GM18909 (cell line): ENCODE results near the gene ATPAF1.
"Not testable (repeated sequence)": the region's sequence is repeated elsewhere in the genome, so short reads cannot be mapped to it uniquely, and the experiment has no call there.

Experiments
- ATAC-seq: cut with Tn5 transposase; IDR thresholded peaks from one replicate; pipeline ENCODE4 v1.9.1; 2021; ENCODE audit warnings: mild to moderate bottlenecking; ENCODE audit not compliant: unreplicated experiment, poor library complexity

The ATPAF1 gene

DNA sequence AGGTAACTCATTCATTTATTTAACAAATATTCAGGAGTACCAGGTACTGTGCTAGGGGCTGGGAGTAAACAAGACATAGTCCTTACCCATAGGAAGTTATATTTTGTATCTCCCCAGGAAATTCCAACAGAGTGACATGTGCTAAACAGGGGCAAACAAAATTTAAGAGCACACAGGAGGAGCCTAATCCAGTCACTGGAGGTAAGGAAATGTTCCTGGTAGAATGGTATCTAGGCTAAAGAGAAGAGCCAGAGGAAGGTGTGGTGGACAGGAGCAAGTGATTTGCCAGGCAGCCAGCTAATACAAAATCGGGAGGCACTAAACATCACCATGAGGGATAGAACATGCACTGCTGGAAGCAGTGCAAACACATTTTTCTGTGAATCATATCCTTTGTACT is 13.9 kb upstream of the ATPAF1 start:
- ATAC-seq: no peak

DNA sequence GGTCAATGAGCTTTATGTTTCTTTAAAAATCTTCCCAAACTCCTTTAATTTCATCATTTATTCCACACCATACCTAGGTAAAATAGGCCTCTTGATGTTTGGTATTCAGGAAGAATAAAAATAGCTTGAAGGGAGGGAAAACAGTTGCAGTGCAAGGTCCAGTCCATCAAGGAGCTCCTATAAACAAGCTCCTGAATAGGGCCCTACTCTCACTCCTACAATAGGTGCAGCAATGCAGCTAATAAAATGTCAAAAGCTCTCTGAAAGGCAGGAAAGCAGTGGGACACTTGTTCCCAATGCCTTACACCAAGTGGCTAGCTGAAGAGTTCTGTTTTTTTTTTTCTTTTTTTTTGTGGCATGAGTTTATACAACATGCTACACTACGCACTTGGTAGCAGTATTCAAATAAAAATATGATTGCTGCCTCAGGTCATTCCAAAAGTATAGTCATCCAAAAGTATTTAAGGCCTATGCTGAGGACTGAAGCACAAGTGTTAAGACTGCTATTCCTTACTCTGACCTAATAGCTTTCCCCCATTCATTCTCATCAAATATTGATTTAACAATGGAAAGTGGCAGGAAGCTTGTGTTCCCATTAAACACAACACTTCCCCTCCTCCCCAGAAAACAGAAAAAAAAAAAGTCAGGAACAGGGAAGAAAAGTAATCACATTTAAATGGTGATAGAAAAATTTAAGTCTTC is 13.3 kb upstream of the ATPAF1 start:
- no peak for ATAC-seq

DNA sequence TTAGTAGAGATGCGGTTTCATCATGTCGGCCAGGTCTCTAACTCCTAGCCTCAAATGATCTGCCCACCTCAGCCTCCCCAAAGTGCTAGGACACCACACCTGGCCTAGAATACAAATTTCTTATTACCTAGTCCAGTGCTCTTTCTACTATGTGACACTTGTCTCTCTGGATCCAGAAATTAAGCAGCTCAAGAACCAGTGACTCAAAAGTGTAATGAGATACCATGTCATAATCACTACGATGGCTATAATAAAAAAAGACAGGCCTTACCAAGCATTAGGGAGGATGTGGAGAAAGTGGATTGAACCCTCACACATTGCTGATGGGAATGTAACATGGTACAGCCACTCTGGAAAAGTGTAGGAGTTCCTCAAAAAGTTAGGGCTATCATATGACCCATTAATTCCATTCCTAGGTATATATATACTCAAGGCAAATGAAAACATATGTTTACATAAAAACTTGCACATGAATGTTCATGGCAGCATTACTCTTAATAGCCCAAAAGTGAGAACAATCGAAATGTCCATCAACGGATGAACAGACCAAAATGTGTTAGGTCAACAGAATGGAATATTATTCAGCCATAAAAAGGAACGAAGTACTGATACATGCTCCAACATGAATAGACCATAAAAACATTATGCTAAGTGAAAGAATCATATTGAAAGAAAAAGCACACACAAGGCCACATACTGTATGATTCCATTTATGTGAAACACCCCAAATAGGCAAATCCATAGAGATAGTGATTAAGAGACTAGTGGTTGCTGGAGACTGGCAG is 11.8 kb upstream of the ATPAF1 start:
- no peak for ATAC-seq

DNA sequence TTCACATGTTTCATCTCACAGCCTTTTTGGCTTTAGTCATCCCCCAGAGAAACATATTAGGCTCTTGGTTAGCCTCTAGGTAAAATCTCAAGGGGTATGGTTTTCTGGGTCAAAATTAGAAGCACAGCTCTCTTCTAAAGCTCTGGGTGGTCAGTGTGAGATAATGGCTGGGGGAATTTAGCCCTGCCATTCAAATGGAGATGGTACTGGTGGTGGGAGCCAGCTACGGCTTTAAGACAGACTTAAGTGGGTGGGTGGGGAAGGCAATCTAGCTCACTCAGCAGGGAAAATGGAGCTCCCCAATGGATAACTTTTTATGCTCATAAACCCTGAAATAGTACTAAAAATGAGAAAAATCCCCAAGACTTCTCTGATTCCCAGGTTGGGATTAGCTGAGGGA is 9.2 kb upstream of the ATPAF1 start:
- ATAC-seq: no peak

DNA sequence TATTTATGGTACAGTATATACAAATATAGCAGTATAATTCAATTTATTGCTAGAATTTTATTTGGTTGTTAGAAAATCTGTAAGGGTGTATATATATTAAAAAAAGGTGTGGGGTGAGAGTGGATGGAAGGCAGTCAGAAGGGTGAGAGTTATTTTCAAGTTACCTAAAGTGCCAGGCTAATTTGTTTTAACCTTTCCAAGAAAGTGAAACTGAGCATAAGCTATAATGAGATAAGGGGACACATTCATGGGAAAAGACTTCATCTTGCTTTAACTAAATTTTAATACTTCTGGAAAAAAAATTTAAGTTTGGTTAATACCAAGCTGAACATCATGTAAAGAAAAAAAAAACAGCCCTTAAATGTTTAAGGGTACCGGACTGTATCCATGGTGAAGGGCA is 8.4 kb upstream of the ATPAF1 start:
- no peak for ATAC-seq

DNA sequence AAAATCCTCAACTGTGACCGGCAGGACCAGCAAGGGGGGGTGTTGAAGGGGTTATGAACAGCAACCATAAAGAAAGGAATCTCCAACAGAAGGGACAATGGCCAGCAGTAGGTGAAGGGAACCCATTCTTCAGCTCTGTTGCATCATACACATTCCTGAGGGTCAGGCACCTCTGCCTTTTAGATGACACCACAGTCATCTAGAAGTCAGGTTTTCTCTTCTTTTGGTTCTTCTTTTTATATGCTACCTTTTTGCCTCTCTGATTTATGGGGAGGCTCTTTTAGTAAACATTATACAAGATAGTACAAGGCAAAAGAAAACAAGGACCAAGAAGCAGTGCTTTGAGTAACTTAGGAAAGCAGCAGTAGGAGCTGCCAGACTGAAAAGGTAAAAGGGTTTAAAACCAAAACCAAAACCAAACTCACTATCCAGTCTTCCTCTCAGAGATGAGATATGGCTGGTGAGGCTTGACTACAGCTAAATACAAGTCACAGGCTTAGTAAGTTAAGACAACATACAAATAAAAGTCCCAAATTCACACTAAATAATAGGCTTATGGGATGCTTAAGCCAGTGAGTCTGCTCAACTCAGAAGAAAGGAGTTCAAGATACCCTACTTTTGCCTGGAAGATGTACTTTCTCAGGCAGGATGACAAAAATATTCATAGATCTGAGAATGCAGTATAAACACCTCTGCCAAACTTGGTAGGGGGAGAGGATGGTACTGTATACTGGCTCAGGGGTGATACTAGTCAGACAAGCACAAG is 7.6 kb upstream of the ATPAF1 start:
- ATAC-seq: peak; percentile 73

DNA sequence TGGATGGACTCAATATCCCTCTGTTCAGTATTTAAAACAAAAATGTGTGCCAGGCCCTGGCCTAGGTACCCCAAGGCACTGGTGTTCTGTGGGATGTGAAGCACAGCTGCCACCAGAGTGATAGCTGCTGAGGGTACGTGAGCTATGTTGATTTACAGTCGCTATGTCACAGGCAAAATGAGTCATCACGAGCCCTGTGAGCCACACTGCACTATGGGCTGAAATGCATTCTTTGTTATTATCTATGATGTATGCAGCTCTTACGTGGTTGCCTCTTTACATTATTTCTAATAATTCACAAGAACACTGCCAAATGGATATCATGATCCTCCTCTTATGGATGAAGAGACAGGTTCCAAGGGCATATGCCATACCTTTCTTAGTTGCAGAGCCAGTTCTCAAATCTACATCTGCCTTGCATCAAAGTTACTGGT is 5.6 kb upstream of the ATPAF1 start:
- ATAC-seq: no peak

DNA sequence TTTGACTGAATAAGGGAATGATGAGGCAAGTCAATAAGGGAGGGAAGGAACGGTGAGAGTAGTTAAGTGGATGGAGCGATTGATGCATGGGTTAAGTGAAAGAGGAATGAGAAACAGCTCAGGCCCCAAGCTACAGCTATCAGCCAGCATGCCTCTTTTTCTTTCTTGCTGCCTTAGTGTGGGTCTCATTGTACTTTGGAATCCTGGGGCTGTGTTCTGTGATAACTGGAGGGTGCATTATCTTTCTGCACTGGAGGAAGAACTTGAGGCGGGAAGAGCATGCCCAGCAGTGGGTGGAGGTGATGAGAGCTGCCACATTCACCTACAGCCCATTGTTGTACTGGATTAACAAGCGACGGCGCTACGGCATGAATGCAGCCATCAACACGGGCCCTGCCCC is 4.5 kb upstream of the ATPAF1 start:
- ATAC-seq: no peak

DNA sequence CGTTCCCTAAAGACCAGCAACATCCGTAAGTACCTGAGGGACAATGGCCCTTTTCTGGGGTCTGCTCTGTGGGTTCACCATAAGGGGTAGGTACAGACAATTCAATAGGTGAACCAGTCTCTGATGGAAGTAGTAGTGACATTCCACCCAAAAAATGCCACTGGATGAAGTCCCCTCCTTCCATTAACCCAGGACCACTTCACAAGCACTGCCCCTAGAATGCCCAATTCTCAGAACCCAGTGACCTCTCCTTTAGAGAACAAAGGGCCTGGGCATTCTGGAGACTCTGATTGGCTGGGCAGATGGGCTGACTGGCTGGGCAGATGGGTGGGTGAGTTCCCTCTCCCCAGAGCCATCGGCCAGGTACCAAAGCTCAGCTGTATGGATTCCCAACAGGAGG is 3.4 kb upstream of the ATPAF1 start, which contains the start of gene TEX38:
TEX38 (plus strand) TSS at position 301 of the 400 bp plus-strand sequence; CDS start at position 382, 81 bp downstream.
- ATAC-seq: no peak

DNA sequence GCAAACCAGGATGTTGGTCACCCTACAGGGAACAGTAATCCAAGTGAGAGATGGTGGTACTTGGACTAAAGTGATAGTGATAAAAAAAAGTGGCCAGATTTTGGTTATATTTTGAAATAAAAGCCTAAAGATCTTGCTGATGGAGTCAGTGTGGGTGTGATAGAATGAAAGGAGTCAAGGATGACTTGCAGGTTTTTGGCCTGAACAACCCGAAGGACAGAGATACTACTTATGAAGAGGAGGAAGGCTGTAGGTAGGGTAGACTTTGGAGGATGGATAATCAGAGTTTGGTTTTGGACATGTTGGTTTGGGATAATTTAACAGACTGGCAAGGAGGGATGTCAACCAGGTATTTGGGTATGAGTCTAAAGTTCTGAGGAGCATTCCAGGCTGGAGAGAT is 2.0 kb upstream of the ATPAF1 start:
- no peak for ATAC-seq

DNA sequence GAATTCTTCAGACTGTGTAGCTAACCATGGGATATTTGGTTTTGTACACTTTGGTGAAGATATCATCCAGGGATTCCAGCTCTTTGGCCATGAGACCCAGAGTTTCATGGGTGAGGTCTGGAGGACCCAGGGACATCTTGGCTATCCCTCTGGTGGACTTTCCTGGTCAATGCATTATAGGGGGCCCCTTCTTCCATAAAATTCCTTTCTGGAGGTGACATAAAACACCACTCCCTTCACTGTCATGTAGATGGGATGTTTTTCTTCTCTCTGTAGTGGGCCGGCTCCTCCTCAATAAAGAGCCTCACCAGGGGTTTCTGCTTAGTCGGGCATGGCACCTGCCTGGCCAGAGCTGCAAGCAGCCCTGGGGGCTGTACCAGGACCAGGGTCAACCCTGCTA is 2.2 kb downstream of the ATPAF1 start:
- ATAC-seq: no peak

DNA sequence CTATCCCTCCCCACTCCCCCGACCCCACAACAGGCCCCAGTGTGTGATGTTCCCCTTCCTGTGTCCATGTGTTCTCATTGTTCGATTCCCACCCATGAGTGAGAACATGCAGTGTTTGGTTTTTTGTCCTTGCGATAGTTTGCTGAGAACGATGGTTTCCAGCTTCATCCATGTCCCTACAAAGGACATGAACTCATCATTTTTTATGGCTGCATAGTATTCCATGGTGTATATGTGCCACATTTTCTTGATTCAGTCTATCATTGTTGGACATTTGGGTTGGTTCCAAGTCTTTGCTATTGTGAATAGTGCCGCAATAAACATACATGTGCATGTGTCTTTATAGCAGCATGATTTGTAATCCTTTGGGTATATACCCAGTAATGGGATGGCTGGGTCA is 5.2 kb downstream of the ATPAF1 start:
- ATAC-seq: not testable (repeated sequence)

DNA sequence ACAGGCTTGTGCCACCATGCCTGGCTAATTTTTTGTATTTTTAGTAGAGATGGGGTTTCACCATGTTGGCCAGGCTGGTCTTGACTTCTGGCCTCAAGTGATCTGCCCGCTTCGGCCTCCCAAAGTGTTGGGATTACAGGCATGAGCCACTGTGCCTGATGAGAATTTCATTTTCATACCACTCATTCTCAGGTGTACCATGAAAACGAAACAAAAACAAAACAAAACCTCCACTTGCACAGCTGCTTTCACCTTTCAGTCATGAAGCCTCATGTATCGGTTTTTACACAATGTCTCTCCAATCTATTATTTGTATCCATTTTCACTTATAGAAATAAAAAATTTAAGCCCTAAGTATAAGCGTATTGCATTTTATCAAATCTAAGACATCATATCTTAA is 8.0 kb downstream of the ATPAF1 start:
- peak; percentile 85 for ATAC-seq

DNA sequence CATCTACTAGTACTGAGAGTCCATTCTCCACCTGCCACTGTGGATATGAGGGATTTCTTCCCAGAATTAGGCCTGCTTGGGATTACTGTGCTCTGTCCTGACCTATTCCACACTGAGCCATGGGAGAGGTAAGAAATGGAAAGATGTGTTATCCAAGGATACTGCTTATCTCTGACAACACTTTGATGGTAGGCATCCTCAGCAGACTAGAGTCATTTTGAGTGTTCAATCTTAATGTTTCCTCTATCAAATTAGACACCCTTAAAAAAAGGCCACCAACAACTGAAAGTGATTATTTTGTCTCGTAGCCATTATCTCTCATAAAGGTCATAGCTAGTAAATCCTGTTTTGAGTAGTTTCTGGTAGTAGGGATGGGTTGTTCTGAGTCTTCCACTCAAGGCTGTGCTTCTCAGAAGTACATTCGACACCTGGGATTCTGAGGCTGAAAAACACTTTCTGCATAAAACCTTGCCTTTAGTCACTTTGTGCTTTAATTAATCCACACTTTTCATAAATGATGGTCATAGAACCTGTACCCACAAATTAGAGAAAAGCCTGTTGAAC is 8.8 kb downstream of the ATPAF1 start:
- ATAC-seq: no peak

DNA sequence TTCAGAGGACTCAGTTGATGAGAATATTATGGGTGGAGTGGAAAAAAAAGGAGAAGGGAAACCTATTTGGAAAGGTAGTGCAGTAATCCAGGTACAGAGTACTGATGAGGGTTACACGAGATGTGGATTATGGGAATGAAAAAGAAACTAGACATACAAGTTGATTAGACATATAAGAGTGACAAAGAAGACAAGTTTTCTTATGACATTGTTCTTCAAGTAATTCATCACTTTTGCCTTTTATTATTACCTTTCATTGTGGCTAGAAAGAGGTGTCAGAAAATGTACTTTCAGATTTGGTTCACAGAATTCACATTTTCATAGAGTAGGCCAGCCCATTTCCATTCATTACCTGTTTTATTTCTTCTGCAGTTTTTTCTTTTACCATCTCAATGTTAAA is 10.4 kb downstream of the ATPAF1 start:
- no peak for ATAC-seq

DNA sequence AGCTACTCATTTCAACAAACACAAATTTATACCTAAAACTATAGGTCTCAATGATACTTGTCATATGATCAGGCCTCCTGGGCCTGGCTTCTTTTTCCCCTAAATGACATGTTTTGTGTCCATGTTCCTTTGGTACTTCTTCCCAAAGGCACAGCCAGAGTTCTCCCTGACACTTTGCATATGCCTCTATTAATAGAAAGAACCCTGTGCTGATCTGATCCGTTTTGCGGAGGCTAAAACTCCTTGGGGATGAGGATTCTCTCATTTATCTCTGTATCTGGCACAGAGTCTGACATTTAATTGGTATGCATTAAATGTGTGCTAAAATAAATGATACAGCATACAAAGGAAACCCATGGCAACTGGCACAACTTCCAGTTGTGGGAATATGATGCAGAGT is 11.5 kb downstream of the ATPAF1 start:
- no peak for ATAC-seq

DNA sequence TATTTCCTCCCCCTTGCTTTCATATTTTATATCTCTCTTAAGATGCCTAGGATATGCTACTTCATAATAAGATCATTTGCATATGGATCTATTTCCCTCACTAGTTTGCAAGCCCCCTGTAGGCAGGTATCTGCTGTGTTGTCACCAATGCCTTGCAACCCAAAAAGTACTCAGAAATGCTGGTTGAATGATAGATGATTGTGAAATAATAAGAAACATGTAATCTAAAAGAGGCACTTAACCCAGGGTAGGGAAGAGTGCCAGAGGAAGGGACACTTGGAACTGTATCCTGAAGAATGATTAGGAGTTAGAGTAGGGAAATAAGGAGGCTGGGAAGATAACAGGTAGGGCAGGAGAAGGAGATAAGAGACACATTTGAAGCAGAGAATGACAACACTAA is 12.3 kb downstream of the ATPAF1 start:
- ATAC-seq: no peak

DNA sequence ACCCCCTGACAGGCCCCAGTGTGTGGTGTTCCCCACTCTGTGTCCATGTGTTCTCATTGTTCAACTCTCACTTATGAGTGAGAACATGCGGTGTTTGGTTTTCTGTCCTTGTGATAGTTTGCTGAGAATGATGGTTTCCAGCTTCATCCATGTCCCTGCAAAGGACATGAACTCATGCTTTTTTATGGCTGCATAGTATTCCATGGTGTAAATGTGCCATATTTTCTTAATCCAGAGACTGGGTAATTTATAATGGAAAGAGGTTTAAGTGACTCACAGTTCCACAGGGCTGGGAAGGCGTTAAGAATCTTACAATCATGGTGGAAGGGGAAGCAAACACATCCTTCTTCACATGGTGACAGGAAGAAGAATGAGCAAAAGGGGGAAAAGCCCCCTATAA is 13.5 kb downstream of the ATPAF1 start:
- ATAC-seq: not testable (repeated sequence)

DNA sequence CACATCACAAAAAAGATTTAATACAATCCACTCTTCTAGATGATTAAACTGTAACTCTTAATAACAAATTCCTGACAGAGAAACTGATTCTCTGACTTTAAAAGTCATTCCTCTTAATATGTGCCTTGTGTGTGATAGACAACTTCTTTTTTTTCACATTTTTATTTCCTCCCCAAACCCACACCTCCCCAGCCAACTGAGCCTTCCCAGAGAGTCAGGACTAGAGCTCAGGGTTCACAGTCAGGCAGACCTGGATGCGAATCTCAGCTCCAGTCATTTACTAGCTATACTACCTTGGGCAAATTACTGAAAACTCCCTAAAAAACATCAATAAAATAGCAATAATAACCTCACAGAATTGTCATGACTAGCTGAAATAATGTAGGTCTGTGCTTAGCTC is 14.2 kb downstream of the ATPAF1 start:
- no peak for ATAC-seq

DNA sequence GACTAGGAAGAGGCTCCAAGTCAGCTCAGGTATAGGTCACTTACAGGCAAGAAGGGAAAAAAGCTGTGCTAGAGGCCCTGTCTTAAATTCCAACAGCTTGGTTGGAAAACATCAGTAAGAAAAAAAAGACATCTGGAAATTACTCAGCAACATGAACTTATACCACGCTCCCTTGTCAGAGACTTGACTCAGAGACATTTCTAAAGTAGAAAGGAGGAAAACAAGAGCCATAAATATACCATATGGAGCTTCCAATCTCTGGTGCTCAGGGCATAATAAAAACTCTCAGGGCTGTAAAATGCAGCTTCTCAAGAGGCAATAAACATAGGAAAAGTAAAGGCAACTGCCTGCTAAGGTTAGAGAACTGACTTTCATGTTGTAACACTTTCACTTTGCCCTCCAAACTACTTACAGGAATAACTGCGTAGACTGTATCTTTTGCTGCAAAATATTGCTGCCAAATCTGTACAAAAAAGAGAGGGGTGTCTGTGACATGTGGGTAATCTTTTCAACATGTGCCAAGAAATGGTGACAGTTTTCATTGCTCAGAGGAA is 14.7 kb downstream of the ATPAF1 start:
- ATAC-seq: no peak
